GM21390 (cell line): ENCODE measurements around the gene TBC1D22B.

Source experiments
- ATAC-seq: cut with Tn5 transposase; IDR thresholded peaks from one replicate; pipeline ENCODE4 v1.9.1; 2021; ENCODE audit not compliant: unreplicated experiment

The TBC1D22B gene

GRCh38 chr6:37239526-37239925 is 18.0 kb upstream of the TBC1D22B start:
- no peak for ATAC-seq

GRCh38 chr6:37239950-37240713 is 17.4 kb upstream of the TBC1D22B start:
- ATAC-seq = peak; percentile 55

- ATAC-seq = no peak
These were observed 16.4 kb upstream of the TBC1D22B start for GRCh38 chr6:37241131-37241530.

GRCh38 chr6:37241775-37242428 is 15.7 kb upstream of the TBC1D22B start:
- ATAC-seq = no peak

DNA sequence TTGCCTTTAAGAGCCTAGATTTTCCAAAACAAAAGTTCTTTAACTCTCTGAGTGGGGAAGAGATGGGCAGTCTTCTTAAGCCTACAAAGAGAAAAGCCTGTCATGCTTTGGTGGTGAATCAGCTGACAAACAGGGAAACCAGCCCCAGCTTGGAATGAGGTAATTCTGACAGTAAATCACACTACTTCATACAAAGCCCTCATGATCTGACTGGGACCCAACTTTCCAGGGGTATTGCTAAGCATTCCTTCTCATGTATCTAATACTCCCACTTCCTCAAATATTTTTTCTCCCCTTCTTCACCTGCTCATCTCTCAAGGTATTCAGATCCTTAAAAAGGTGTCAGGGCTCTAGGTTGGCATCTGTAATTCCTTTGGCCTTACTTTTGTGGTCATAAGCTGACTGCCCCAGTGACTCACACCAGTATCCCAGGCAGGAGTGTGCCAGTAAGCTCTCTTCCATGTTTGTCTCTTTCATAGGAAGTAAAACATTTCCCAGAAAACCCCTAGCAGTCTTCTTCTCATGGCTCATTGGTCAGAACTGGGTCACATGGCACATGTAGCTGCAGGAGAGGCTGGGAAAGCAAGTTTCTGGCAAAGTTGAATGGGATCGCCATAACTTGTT is 15.0 kb upstream of the TBC1D22B start:
- no peak for ATAC-seq

- no peak for ATAC-seq
These were observed 14.3 kb upstream of the TBC1D22B start for GRCh38 chr6:37243131-37243815.

DNA sequence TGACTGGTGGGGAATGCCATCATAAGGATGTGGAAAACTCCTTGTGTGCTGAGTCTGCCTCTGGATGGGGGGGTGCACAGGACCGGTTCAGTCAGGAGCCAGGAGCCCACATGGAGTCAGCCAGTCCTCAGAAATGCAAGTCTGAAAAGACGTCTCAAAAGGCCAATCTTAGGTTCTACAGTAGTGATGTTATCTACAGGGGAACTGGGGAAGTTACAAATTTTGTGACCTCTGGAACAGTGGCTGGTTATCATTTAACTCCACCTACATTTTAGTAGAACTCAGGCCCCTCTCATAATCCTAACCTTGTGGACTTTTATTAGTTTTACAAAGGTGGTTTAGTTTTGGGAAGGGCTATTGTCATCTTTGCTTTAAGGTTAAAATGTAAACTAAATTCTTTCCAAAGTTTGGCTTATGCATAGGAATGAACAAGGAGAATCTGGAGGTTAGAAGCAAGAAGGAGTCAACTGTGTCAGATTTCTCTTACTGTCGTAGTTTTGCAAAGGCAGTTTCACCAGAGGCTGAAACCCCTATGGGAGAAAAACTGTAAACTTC is 13.7 kb upstream of the TBC1D22B start:
- no peak for ATAC-seq

DNA sequence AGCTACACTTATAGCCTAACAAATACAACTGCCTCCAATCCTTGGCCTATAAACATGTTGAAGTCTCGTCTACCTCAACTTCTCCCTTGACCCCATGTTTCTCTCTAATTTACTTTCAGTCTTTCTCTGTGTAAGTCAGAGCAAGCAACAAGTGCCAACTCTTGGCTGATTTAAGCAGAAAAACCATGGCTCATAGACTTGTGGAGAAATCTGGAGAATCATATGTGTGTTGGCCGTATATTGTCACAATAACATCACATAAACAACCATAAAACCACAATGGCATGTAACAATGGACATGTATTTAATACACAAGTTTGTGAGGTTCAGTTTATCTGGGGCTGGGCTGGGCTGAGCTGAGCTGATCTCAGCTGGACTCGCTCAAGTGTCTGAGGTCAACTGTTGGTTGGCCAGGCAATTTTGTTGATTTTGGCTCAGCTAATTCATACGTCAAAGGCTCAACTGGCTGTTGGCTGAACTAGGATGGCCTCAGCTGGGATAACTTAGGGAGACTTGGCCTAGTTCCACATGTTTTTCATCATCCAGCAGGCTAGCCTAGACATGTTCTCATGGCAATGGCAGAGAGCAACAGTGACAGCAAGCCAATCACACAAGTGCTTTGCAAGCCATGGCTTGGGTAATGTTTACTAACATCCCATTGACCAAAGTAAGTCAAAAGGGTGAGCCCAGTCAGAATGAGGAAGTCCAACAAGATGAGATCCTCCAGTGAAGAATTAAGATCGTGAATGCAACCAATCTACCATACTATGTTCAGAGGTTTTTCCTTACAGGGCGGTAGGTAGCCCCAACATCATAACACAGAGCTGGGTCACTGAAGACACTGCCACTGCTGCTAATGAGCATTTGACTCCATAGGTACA is 12.9 kb upstream of the TBC1D22B start:
- ATAC-seq = no peak

- ATAC-seq = no peak
These were observed 6.3 kb upstream of the TBC1D22B start for GRCh38 chr6:37251211-37251780.

GRCh38 chr6:37253486-37254007 is 4.0 kb upstream of the TBC1D22B start:
- ATAC-seq = no peak

DNA sequence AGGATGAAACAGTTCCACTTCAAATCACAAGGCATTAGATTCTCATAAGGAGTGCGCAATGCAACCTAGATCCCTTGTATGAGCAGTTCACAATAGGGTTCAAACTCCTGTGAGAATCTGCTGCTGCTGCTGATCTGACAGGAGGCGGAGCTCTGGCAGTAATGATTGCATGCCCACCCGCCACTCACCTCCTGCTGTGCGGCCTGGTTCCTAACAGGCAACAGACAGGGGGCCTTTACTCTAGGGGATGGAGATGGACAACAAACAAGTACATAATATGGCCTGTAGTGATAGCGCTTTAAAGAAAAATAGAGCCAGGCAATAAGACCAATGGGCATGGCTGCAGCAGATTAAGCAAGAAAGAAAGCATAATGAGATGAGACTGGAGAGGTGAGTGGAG is 2.7 kb upstream of the TBC1D22B start:
- no peak for ATAC-seq

DNA sequence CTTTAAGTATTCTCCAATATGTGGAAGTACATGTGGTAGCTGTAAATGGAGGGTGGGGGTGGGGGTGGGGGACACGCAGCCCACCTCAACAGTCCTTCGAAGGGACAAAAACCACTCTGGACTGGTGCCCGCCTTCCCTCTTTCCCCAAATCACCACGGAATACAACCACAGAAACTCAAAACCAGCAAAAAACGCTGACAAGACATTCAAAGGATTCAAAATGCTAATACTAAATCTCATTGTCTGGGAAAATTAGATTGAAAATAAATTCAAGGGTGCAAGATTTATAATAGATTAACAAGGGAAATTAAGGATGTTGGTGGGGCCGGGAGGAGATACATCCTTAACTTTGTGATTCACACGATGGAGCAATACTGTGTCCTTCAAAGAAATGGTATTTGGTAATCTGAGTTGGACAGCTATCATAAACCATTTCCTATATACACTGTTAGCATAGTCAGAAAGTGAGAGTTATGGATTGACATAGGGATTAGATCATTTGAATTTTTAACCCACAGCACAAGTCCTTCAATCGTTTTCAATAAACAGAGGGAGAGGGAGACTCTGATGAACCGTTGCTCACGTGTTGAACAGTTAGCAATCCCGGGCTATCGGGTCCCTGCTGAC is 766 bp upstream of the TBC1D22B start:
- ATAC-seq = no peak

DNA sequence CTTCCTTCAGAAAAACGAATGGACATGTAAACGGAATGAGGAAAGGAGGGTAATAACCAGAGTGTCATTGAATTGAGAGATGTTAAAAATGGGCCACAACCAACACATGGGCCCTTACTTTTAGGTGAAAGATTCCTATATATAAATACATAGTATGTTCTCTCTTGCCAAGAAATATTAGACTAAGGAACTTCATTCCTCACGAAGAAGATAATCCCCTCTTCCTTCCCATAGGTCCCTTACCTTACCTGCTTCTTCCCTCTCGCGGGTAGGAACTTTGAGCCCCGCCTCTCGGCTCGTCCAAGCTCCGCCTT is 295 bp upstream of the TBC1D22B start:
- ATAC-seq = no peak

DNA sequence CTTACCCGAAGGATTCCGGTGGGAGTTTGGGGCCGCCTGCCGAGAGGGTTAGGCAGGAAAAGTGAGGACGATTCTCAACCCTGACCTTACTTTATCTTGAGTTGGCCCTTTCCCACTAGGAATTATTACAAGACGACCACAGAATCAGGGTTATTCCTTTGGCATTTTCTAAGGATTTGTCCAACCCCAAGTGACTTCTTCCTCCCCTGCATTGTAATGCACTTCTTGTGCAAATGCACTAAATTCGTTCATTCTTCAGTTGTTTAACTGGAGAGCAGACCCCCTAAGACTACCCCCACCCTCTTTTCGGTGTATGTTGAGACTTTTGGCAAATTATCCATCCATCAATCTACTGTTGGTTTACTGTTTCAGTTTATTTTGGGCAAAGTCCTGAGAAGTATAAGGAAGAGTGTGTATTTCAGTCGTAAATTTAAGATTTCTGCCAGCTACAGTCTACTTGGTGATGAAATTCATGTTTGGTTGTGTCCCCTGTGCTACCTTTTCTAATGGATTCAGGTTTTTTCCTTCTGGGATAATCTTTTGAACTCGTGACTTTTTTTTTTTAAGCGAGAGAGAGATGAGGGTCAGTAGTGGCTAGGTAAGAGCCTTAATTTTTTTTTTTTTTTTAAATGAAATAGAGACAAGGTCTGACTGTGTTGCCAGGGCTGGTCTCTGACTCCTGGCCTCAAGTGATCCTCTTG is 983 bp downstream of the TBC1D22B start:
- no peak for ATAC-seq

DNA sequence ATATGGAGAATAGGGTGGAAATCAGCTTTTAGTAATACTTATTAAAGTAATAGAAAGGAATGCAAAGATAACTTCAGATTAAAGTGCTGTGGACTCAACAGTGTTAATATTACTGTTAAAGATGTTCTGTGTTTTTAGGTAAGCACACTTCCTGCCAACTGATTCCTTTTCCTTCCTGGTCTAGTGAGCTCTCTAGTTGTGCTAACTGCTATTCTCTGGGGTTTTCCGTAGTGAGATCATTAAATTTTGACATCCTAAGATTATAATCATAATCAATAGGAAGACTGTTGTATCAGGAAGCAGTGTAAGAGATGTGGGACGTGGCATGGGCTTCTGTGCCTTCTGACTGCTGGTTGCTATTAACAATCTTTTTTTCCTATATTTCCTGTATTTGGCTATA is 1.6 kb downstream of the TBC1D22B start:
- no peak for ATAC-seq

GRCh38 chr6:37260040-37260439 is 2.5 kb downstream of the TBC1D22B start:
- ATAC-seq = no peak

GRCh38 chr6:37260444-37260843 is 2.9 kb downstream of the TBC1D22B start:
- ATAC-seq = no peak

GRCh38 chr6:37261198-37261597 is 3.6 kb downstream of the TBC1D22B start:
- ATAC-seq = no peak

GRCh38 chr6:37262446-37263026 is 5.0 kb downstream of the TBC1D22B start:
- ATAC-seq = no peak
